Colonic mucosa (tissue), 4 donors: ENCODE data around the gene C3orf80. TPM values are rescaled to one million over a fixed set of nuclear protein-coding genes. Genes with fewer than 3 reads are reported as not detected.

Experiments used
- DNase-seq: peaks from one replicate; pipeline ENCODE4 v3.0.0-alpha.2; 2020
- H3K27ac ChIP-seq: fragments of 200-600 bp; one replicate; pipeline ENCODE4 v1.8.0; 2021
- H3K27me3 ChIP-seq: fragments of 200-600 bp; one replicate; pipeline ENCODE4 v1.8.0; 2021
- H3K36me3 ChIP-seq: fragments of 200-600 bp; one replicate; pipeline ENCODE4 v1.8.0; 2021
- H3K4me1 ChIP-seq: fragments of 200-600 bp; one replicate; pipeline ENCODE4 v1.8.0; 2021; ENCODE audit warnings: mild to moderate bottlenecking
- H3K4me3 ChIP-seq: fragments of 200-600 bp; one replicate; pipeline ENCODE4 v1.8.0; 2021
- H3K9ac ChIP-seq, 2 donors: one replicate each; pipeline ENCODE4 v1.7.0; 2013; ENCODE audit warnings: control low read depth in 2 of 2, low read depth in 2 of 2, low read length in 2 of 2
- H3K9me3 ChIP-seq: fragments of 200-600 bp; one replicate; pipeline ENCODE4 v1.8.0; 2021
- intact Hi-C: fragments of 100-400 bp; cut with DNase I; formaldehyde crosslinking; loops from one replicate; pipeline ENCODE4 v1.14.1; 2022
- total RNA-seq, 2 donors: library from RNA; stranded (reverse); fragmentation: NEBNext Ultra II Directional in 1 of 2; extraction: Animal tissue kit (Norgen Biotek cat#: 25700) in 1 of 2; gene quantifications; one replicate each; pipeline ENCODE4 v1.2.1, GENCODE V29; 2021
- TF ChIP-seq, protein P1 (sequence below): fragments of 200-600 bp; IDR thresholded peaks from one replicate; pipeline ENCODE4 v1.8.0; 2022; ENCODE audit warnings: antibody characterized with exemption, mild to moderate bottlenecking
- donor health status: healthy.
- donor health status: DM: no; HTN: no; CAD: no.
- donor health status: DM: no; HTN: no; CAD: no.

C3orf80 gene
- total RNA-seq, 2 donors from 2014 or later = 0.72 to 1.9 TPM

GRCh38 chr3:160253298-160253697 lies 28.1 kb downstream of the C3orf80 start:
- intact Hi-C loops = no loop called here
- Histone ChIP-seq H3K36me3 (no peaks in the 10 kb centered on the region), H3K9ac (no peak overlapping the region), H3K9me3 (no peaks in the 10 kb centered on the region), H3K4me3 (no peak overlapping the region), H3K27ac (no peak overlapping the region), H3K27me3 (no peaks in the 10 kb centered on the region), H3K4me1 (no peaks in the 10 kb centered on the region)
- DNase-seq = no peak
- TF ChIP-seq, protein P1, sequence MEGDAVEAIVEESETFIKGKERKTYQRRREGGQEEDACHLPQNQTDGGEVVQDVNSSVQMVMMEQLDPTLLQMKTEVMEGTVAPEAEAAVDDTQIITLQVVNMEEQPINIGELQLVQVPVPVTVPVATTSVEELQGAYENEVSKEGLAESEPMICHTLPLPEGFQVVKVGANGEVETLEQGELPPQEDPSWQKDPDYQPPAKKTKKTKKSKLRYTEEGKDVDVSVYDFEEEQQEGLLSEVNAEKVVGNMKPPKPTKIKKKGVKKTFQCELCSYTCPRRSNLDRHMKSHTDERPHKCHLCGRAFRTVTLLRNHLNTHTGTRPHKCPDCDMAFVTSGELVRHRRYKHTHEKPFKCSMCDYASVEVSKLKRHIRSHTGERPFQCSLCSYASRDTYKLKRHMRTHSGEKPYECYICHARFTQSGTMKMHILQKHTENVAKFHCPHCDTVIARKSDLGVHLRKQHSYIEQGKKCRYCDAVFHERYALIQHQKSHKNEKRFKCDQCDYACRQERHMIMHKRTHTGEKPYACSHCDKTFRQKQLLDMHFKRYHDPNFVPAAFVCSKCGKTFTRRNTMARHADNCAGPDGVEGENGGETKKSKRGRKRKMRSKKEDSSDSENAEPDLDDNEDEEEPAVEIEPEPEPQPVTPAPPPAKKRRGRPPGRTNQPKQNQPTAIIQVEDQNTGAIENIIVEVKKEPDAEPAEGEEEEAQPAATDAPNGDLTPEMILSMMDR = no peak

DNA sequence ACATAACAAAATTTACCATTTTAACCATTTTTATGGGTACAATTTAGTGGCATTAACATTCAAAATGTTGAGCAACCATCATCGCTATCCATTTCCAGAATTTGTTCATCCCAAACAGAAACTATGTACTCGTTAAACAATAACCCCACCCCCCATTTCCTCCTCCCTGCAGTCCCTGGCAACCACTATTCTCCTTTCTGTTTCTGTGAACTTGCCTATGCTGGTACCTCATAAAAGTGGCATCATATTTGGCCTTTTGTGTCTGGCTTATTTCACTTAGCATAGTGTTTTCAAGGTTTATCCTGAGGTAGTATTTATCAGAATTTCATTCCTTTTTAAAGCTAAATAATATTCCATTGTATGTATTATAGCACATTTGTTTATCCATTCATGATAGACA lies 32.4 kb downstream of the C3orf80 start:
- Histone ChIP-seq H3K9me3 (no peaks in the 10 kb centered on the region), H3K27ac (no peak overlapping the region), H3K36me3 (no peaks in the 10 kb centered on the region), H3K4me3 (no peak overlapping the region), H3K27me3 (no peaks in the 10 kb centered on the region), H3K9ac (no peak overlapping the region), H3K4me1 (no peaks in the 10 kb centered on the region)
- TF ChIP-seq, protein P1 = no peak
- intact Hi-C loops = no loop called here
- DNase-seq = no peak

- no peaks in the 10 kb centered on the region for H3K27me3 ChIP-seq
- TF ChIP-seq, protein P1 = no peak
- no peaks in the 10 kb centered on the region for H3K36me3 ChIP-seq
- no peaks in the 10 kb centered on the region for H3K4me1 ChIP-seq
- H3K9me3 ChIP-seq = no peaks in the 10 kb centered on the region
- H3K4me3 ChIP-seq = no peak overlapping the region
- no peak overlapping the region for H3K27ac ChIP-seq
- no peak overlapping the region for H3K9ac ChIP-seq
- DNase-seq = no peak
- intact Hi-C loops = no loop called here
Measured at GRCh38 chr3:160259589-160259988, 34.4 kb downstream of the C3orf80 start.

- H3K9me3 ChIP-seq = no peaks in the 10 kb centered on the region
- no peaks in the 10 kb centered on the region for H3K36me3 ChIP-seq
- DNase-seq = no peak
- H3K27ac ChIP-seq = no peak overlapping the region
- no peaks in the 10 kb centered on the region for H3K4me1 ChIP-seq
- H3K9ac ChIP-seq = no peak overlapping the region
- intact Hi-C loops = no loop called here
- H3K27me3 ChIP-seq = no peaks in the 10 kb centered on the region
- H3K4me3 ChIP-seq = no peak overlapping the region
- TF ChIP-seq, protein P1 = no peak
Measured at GRCh38 chr3:160260587-160261270, 35.5 kb downstream of the C3orf80 start.

- DNase-seq = no peak
- Histone ChIP-seq H3K9ac (no peak overlapping the region), H3K27me3 (no peaks in the 10 kb centered on the region), H3K9me3 (no peaks in the 10 kb centered on the region), H3K27ac (no peak overlapping the region), H3K4me1 (no peaks in the 10 kb centered on the region), H3K4me3 (no peak overlapping the region), H3K36me3 (no peaks in the 10 kb centered on the region)
- intact Hi-C loops = no loop called here
- TF ChIP-seq, protein P1 = no peak
Measured at GRCh38 chr3:160265088-160265487, 39.9 kb downstream of the C3orf80 start.

Other genes with a start within 250 kb of the C3orf80 start
- gene IL12A, start 236.6 kb upstream of the C3orf80 start, total RNA-seq = under 1 TPM; 0.25 to 0.69 TPM
- gene IFT80, start 173.8 kb downstream of the C3orf80 start, total RNA-seq = 10 to 100 TPM; 13.1 to 13.8 TPM
- gene SMC4, start 174.2 kb downstream of the C3orf80 start, total RNA-seq = 100 to 1,000 TPM in 1 of 2 donors, 10 to 100 TPM in 1; 43.1 to 134 TPM
- 10 to 100 TPM in 1 of 2 donors, 1 to 10 TPM in 1; 7.5 to 16.6 TPM for gene TRIM59, start 224.4 kb downstream of the C3orf80 start, total RNA-seq